SK-N-SH (cell line): Measurements from ENCODE around the gene AHNAK.

ENCODE experiments used
- CHD2 ChIP-seq: fragments of 150-350 bp; IDR thresholded peaks from 2 replicates; pipeline ENCODE4 v1.6.1; 2018; ENCODE audit warnings: low read length; ENCODE audit not compliant: partially characterized antibody
- NFIC ChIP-seq: IDR thresholded peaks from 2 replicates; pipeline ENCODE4 v1.4.0; 2012; ENCODE audit warnings: borderline replicate concordance

GRCh38 chr11:62430425-62430824 lies 116.2 kb downstream of the AHNAK start:
- TF ChIP-seq NFIC (no peak), CHD2 (no peak)
